SU-DHL-6 (cell line): ENCODE data around the gene DEGS1.

Experiments
- CTCF ChIP-seq: fragments of 200-600 bp; sonication (generic); IDR thresholded peaks from one replicate; pipeline ENCODE4 v1.5.1; 2017; ENCODE audit warnings: antibody characterized with exemption, mild to moderate bottlenecking, low read length, moderate library complexity; ENCODE audit not compliant: insufficient read depth, poor library complexity, severe bottlenecking
- EZH2phosphoT487 ChIP-seq: fragments of 200-600 bp; sonication (generic), shearing (Covaris generic); conservative IDR thresholded peaks from 2 replicates; pipeline ENCODE4 v1.6.1; 2018; ENCODE audit warnings: mild to moderate bottlenecking, antibody characterized with exemption, low read length, moderate library complexity, mixed read lengths

DNA sequence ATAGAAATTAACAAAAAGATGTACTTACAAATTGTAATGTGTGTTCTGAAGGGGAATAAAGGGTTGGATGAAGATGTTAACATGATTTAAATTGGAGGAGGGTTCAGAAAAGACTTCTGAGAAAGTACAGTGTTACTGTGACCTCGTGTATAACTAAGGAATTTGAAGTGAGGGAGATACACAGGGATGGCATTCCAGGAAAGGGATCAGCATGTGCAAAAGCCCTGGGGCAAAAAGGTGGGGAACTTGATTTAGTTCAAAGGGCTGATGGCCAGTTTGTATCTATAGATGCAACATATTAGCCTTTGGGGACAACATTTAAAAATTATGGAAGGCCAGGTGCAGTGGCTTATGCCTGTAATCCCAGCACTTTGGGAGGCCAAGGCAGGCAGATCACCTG is 33.3 kb upstream of the DEGS1 start:
- TF ChIP-seq EZH2phosphoT487 (no peak), CTCF (no peak)
